HG02610 (cell line): Measurements from ENCODE around the gene NRXN3.

Experiments
- ATAC-seq: cut with Tn5 transposase; IDR thresholded peaks from one replicate; pipeline ENCODE4 v1.9.1; 2021; ENCODE audit warnings: mild to moderate bottlenecking, moderate library complexity; ENCODE audit not compliant: unreplicated experiment

Gene NRXN3

GRCh38 chr14:79037593-79037992 is 867.4 kb downstream of the NRXN3 start:
- no peak for ATAC-seq

- ATAC-seq: no peak
Measured at GRCh38 chr14:79040790-79041189, 870.6 kb downstream of the NRXN3 start.

DNA sequence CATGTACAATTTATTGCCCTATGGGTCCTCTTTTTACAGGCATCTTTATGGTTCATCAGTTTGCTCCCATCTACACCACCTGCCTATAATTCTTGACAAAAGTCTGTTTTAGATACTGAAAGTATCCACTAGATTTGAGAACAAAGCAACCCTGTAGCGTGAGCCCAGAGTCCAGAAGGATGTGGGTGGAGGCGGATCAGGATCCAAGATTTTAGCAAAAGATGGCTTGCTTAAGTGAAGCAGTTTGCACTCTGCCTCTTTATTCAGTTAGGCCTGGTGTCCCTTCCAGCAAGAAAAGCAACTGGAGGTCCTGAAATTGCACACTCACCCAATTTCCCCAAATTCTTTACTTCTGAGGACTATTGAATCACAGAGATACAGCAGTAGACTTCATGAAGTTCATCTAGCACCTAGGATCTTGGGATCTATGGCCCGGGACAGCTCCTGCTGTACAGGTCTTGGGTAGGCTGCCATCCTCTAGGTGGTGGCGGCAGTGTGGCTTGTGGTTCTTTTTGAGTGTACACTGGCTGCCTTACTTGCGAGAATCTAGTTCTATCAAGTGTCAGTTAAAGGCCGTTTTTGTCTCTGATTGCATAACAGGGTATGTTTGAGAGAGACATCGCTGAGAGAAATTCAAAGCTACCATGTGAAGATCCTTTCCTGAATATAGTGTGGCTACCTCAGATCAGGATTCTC is 873.2 kb downstream of the NRXN3 start:
- no peak for ATAC-seq

DNA sequence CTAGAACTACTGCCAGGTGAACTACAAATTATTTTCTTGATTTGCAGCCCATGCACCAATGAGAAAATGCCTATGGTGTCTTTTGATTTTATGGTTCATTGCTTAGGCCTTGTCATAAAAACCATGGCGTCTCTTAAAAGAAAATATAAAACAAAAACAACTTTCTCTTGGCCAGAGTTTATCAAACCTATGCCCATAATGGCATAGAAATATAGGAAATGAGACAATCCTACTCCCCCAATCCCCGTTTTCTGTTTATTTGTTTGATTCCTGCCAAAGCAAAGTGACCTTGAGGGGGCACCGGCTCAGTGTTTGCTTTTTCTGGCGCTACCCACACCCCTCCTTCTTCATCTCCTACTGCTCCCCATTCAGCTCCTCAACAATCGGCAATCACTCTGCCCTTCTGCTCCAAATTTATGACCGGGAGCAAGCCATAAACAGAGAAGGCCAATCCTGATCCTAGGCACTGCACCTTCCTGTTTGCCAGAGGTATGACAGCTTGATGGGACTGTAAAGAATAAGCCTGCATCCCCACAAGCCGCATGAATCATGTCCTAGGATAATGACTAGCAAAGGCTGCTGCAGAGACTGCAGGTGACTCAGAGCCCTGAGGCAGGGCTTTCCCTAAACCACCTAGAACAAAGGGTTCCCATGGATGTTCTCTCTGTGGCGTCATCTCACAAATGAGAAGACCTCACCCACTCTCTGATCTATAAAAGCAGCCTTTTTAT is 874.9 kb downstream of the NRXN3 start:
- no peak for ATAC-seq

DNA sequence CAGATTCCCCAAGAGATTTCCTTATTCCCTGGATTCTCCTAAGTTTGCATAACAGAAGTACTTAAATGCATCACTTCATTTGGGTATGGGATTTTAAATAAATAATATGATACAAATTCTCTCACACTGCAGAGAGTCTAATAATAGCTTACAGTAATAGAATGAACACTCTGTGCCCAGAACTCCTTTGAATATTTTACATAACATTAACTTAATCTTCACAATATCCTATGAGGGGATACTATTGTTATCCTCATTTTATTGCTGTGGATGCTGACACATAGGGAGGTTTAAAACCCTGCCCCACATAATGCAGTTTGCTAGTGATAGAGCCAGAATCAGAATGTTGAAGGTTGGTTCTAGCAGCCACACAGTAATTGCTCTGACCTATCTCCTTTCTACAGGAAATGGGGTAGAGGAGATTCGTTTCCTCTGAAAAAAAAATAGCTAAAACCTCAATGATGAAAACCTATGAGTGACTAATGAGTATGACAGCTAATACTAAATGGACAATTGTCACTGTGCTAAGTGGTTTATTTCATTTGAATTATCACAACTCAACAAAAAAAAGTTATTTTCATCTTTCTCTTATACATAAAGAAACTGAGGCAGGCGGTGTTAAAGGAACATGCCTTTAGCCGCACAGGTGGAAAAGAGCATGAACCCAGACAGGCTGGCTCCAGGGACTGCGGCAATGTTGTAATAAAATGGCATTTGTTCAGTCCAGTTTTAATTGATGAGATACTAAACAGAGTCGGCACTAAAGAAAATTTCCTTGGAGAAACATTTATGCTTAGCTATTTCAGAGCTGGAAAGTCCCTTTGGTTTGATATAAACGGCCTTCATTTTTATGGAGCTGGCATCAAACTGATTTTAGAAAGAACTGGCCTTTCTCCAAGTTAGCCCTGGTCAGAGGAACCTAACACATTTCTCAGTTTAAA is 880.9 kb downstream of the NRXN3 start:
- ATAC-seq: no peak

DNA sequence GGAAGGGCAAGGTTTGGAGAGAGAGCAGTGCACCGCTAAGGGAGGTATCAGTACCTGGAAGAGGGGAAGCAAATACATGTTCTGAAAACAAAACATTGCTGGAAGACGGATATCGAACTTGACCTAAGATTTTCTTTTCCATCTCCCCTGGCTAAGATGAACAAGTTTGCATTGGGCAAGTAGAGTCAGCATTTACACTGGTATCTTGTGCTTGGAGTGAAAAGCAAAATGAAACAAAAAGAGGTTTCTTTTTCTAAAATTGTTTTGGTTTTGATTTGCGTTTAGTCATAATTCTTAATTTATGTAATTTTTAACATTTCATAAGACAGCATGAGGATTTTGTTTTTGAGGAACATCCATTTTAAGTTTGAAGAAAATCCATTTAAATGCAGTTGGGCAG is 881.6 kb downstream of the NRXN3 start:
- ATAC-seq: no peak

DNA sequence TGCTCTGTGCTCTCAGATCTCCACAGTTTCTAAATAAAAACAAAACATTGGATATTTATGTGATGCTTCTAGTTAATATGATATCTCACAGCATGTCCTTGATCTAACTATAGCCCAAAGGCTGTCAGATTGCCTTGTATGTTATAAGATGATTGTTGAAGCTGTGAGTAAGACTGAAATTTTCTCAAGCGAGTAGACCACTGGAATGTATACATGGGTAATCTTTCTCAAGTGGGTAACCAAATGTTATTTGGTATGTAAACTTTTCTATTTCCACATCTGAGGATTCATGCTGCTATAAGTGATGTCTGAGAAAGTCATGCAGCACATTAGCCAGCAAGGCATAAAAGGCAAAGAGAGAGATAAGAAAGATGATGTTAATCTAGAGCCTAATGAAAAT is 886.7 kb downstream of the NRXN3 start:
- no peak for ATAC-seq

DNA sequence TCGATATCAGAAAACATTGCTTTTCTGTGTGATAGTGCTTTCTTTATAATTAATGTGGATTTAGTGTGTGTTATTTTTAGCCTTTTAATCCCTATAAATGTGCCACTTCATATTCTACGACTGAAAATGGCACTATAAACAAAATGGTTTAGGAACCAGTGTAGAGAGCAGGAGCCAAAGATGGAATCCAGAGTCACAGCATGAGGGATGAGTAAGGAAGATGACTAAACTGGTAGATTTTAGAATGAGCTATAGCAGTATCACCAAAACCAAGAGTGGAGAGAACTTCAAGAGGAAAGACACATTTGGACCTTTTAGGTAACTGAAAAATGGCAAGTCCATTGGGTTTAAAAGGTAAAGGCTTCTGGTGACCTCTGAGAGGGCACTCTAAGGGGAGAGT is 887.2 kb downstream of the NRXN3 start:
- no peak for ATAC-seq

GRCh38 chr14:79062226-79062625 is 892.1 kb downstream of the NRXN3 start:
- no peak for ATAC-seq

DNA sequence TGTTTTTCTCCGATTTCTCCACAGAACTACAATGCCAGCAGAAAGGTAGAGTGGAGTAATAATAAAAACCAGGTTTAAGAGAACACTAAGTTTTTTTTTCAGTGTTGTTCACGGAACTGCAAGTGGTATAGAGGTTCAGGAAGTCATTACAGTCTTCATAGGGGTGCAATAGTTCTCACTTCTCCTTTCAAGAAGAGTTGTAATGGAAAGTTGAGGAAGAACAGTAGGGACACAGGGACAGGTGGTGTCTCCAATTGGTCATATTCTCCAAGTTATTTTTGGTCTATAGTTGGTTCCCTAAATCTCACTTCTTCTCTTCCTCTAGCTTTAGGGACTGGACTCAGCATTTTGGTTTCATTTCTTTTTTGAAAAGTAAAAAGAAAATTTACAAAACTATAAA is 894.0 kb downstream of the NRXN3 start:
- ATAC-seq: peak; percentile 46

DNA sequence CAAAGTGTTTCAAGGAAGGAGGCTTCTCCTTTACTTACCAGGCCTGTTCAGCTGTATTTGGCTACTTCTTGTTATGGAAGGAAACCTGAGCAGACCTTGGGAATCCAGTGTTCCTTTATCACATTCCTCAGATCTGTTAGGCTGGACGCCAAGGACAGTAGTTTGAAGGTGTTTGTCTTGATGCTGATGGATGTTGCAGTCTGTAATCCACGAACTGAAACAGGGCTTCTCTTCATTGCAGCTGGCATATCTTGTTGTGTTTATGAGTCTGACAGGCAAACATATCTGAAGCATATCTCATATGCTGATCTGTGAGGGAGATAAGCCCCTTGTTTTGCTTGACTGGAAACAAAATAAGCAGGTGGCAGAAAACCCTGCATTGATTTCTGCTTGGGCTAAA is 904.3 kb downstream of the NRXN3 start:
- ATAC-seq: no peak

DNA sequence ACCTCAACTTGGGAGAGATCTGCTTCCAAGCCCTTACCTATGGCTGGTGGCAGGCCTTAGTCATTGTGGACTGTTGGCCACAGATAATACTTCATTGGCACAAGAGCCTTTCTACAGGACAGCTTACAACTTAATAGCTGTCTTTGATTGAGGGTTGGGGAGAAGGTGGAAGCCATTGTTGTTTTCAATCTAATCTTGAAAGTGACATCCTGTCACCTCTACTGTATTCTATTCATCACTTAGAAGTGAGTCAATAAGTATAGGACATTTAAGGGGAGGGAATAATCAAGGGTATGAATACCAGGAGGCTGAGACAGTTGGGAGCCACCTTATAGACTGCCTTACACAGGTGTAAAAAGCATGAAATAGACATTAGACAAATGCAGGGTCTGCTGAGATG is 906.3 kb downstream of the NRXN3 start:
- ATAC-seq: no peak

GRCh38 chr14:79077096-79077495 is 906.9 kb downstream of the NRXN3 start:
- ATAC-seq: no peak

- ATAC-seq: no peak
Measured at GRCh38 chr14:79080040-79080439, 909.9 kb downstream of the NRXN3 start.

- ATAC-seq: no peak
Measured at GRCh38 chr14:79082883-79083282, 912.7 kb downstream of the NRXN3 start.

DNA sequence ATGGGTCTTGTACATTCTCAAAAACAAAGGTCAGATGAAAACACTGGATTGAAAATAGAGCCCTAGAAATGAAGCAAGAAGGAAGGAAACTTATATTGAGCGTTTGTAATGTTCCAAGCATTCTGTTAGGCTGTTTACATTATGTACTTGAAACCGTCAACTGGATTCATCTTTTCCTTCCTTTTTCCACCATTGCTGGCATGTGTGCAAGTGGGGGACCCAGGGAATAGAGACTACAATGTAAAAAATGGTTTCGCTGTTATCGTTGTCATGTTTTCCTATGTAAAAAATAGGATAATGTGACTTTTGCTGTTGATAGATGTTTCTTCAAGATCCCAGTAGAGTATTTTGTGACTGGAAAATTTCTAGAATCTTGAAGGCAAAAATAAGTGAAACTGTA is 913.2 kb downstream of the NRXN3 start:
- no peak for ATAC-seq

DNA sequence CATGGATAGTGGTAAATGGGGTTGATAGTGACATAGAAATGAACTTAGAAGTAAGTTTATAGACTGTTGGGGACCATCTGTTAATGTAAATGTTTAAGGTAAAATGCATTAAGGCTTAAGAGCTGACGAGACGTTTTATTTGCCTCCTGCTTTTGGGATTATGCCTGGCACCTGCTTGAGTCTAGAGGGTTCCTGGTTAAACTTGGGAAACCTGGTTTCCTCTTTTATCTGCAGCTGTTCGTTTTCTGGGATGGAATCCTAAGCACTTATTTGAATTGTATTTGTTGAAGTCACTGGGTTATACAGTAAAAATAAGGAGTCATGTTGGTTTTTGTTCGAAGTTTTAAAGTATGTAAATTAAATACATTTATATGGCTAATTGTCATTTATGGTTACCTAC is 914.7 kb downstream of the NRXN3 start:
- no peak for ATAC-seq

DNA sequence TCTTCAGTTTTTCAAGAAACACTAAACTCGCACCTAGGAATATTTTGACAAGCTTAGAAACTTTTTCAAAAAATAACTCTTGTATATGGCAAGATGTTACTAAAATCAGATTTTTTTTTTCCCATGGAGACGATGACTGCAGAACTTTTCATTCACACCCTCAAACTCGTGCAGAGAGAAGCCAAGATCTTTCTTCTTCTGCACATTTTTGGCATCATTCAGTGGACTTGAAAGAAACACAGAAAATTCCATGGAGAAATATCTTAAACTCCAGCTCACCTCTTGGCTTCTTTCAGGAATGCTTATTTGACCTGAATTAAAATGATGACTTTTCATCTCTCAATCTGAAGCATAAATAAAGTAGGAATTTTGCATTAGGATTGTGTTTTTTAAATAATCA is 919.4 kb downstream of the NRXN3 start:
- no peak for ATAC-seq

GRCh38 chr14:79090641-79091180 is 920.5 kb downstream of the NRXN3 start:
- ATAC-seq: no peak

- ATAC-seq: no peak
Measured at GRCh38 chr14:79091381-79091963, 921.3 kb downstream of the NRXN3 start.

GRCh38 chr14:79093531-79093930 is 923.4 kb downstream of the NRXN3 start:
- ATAC-seq: no peak
